Measurements from ENCODE around the gene MCC. TPM values are rescaled to one million over a fixed set of nuclear protein-coding genes. Genes with fewer than 3 reads are reported as not detected.
"Not testable (repeated sequence)": the region's sequence is repeated elsewhere in the genome, so short reads cannot be mapped to it uniquely, and the experiment has no call there.

Gene MCC
- total and polyA plus RNA-seq, 4 donors, result 1.6 to 38.6 (median 11.2) TPM

DNA sequence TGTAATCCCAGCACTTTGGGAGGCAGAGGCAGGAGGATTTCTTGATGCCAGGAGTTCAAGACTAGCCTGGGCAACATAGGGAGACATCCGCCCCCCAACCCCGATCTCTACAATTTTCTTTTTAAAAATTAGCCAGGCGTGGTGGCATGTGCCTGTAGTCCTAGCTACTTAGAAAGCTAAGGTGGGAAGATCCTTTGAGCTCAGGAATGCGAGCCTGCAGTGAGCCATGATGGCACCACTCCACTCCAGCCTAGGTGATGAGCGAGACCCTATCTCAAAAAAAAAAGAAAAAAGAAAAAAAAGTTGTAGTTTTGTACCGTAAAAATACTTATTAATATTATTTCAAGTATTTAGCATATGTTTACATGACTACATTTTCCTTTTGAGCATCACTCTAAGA lies 82.7 kb downstream of the MCC start:
- Histone ChIP-seq H3K4me3 (no peak overlapping the region), H3K9me3 (ENCODE audit: control insufficient read depth in 4 of 4, insufficient read depth in 3 of 4, low read length in 3 of 4) (no peaks in the 10 kb centered on the region), H3K27me3 (ENCODE audit: control insufficient read depth in 3 of 3, insufficient read depth in 3 of 3, low read length in 2 of 3) (peaks cover 0 to 3% (median 0%) of the 10 kb centered on the region in 3 donors), H3K9ac (ENCODE audit: insufficient read depth in 1 of 2, low read length in 2 of 2) (no peak overlapping the region), H3K27ac (ENCODE audit: low read depth in 1 of 2, low read length in 1 of 2) (no peak overlapping the region), H3K4me1 (ENCODE audit: control insufficient read depth in 5 of 5, insufficient read depth in 5 of 5, low read length in 5 of 5) (no peaks in the 10 kb centered on the region), H3K36me3 (ENCODE audit: control insufficient read depth in 4 of 4, insufficient read depth in 4 of 4, low read length in 4 of 4) (no peaks in the 10 kb centered on the region)
- DNase-seq (no peak), ATAC-seq (ENCODE audit: insufficient read depth, low FRiP score) (no peak)
- TF ChIP-seq, protein P1, sequence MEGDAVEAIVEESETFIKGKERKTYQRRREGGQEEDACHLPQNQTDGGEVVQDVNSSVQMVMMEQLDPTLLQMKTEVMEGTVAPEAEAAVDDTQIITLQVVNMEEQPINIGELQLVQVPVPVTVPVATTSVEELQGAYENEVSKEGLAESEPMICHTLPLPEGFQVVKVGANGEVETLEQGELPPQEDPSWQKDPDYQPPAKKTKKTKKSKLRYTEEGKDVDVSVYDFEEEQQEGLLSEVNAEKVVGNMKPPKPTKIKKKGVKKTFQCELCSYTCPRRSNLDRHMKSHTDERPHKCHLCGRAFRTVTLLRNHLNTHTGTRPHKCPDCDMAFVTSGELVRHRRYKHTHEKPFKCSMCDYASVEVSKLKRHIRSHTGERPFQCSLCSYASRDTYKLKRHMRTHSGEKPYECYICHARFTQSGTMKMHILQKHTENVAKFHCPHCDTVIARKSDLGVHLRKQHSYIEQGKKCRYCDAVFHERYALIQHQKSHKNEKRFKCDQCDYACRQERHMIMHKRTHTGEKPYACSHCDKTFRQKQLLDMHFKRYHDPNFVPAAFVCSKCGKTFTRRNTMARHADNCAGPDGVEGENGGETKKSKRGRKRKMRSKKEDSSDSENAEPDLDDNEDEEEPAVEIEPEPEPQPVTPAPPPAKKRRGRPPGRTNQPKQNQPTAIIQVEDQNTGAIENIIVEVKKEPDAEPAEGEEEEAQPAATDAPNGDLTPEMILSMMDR (IDR thresholded peaks at IDR 0.05; ENCODE audit: control extremely low read depth, extremely low read depth), result no peak
- WGBS, 2 donors, result 90 to 93% methylated on average over 6 of the region's 6 CpGs

DNA sequence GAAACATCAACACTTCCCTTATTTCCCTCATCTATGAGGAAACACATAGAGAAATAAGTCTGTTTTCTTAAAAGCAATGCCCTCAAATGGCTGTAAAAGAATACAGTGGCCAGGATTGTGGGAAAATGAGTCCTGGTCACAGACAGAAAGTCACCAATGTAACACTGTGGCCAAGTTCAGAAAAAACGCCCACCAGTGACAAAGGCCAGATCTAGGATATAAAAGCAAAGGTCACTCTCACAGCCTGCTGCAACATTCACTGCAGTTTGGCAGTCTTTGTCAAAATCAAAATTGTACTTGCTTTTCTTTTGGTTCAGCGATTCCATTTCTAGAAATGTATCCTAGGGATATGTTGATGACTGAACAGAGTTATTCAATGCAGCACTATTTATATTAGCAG lies 84.0 kb downstream of the MCC start:
- no peak for ATAC-seq (ENCODE audit: insufficient read depth, low FRiP score)
- Histone ChIP-seq H3K36me3 (ENCODE audit: control insufficient read depth in 4 of 4, insufficient read depth in 4 of 4, low read length in 4 of 4) (no peaks in the 10 kb centered on the region), H3K9ac (ENCODE audit: insufficient read depth in 1 of 2, low read length in 2 of 2) (no peak overlapping the region), H3K27me3 (ENCODE audit: control insufficient read depth in 3 of 3, insufficient read depth in 3 of 3, low read length in 2 of 3) (peaks cover 0 to 3% (median 0%) of the 10 kb centered on the region in 3 donors), H3K9me3 (ENCODE audit: control insufficient read depth in 4 of 4, insufficient read depth in 3 of 4, low read length in 3 of 4) (no peaks in the 10 kb centered on the region), H3K4me3 (no peak overlapping the region), H3K4me1 (ENCODE audit: control insufficient read depth in 5 of 5, insufficient read depth in 5 of 5, low read length in 5 of 5) (no peaks in the 10 kb centered on the region), H3K27ac (ENCODE audit: low read depth in 1 of 2, low read length in 1 of 2) (no peak overlapping the region)
- 85 to 86% methylated on average over 2 of the region's 2 CpGs for WGBS, 2 donors
- TF ChIP-seq, protein P1 (IDR thresholded peaks at IDR 0.05; ENCODE audit: control extremely low read depth, extremely low read depth), result no peak
- no peak for DNase-seq

DNA sequence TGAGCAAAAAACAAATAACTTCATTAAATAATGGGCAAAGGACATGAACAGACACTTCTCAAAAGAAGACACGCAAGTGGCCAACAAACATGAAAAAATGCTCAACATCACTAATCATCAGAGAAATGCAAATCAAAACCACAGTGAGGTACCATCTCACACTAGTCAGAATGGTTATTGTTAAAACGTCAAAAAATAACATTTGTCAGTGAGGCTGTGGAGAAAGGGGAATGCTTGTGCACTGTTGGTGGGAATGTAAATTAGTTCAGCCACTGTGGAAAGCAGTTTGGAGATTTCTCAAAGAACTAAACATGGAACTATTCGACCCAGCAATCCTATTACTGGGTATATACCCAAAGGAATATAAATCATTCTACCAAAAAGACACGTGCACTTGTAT lies 90.3 kb downstream of the MCC start:
- DNase-seq; H3K4me3 ChIP-seq; H3K27ac ChIP-seq (ENCODE audit: low read depth in 1 of 2, low read length in 1 of 2); H3K4me1 ChIP-seq (ENCODE audit: control insufficient read depth in 5 of 5, insufficient read depth in 5 of 5, low read length in 5 of 5); ATAC-seq (ENCODE audit: insufficient read depth, low FRiP score); H3K27me3 ChIP-seq (ENCODE audit: control insufficient read depth in 3 of 3, insufficient read depth in 3 of 3, low read length in 2 of 3); H3K36me3 ChIP-seq (ENCODE audit: control insufficient read depth in 4 of 4, insufficient read depth in 4 of 4, low read length in 4 of 4); H3K9ac ChIP-seq (ENCODE audit: insufficient read depth in 1 of 2, low read length in 2 of 2); H3K9me3 ChIP-seq (ENCODE audit: control insufficient read depth in 4 of 4, insufficient read depth in 3 of 4, low read length in 3 of 4): not testable (repeated sequence)
- whole genome bisulfite sequencing, 2 donors, result 79 to 80% methylated on average over 4 of the region's 4 CpGs

DNA sequence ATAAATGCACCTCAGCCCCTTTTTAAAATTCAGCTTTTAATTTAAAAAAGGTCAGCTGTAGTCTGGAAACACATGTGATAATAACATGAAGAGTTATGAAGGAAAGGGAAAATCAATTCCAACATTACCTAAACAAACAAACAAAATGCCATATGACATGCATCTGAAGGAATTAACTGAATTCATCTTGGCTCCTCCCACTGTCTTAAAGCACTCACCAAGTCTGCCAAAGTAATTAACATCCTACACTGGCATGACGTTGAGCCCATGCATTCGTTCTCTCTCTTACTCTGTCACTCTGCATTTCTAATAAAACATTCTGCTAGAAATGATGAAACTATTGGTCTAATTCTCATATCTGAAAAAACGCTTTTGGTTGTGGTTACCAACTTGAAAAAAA lies 91.2 kb downstream of the MCC start:
- H3K27me3 ChIP-seq (ENCODE audit: control insufficient read depth in 3 of 3, insufficient read depth in 3 of 3, low read length in 2 of 3), result no peaks in the 10 kb centered on the region
- no peaks in the 10 kb centered on the region for H3K9me3 ChIP-seq (ENCODE audit: control insufficient read depth in 4 of 4, insufficient read depth in 3 of 4, low read length in 3 of 4)
- WGBS, 2 donors, result 72 to 79% methylated on average over 3 of the region's 3 CpGs
- ATAC-seq (ENCODE audit: insufficient read depth, low FRiP score), result no peak
- TF ChIP-seq, protein P1 (IDR thresholded peaks at IDR 0.05; ENCODE audit: control extremely low read depth, extremely low read depth), result no peak
- DNase-seq, result no peak
- H3K36me3 ChIP-seq (ENCODE audit: control insufficient read depth in 4 of 4, insufficient read depth in 4 of 4, low read length in 4 of 4), result no peaks in the 10 kb centered on the region
- H3K27ac ChIP-seq (ENCODE audit: low read depth in 1 of 2, low read length in 1 of 2), result no peak overlapping the region
- H3K4me3 ChIP-seq, result no peak overlapping the region
- H3K4me1 ChIP-seq (ENCODE audit: control insufficient read depth in 5 of 5, insufficient read depth in 5 of 5, low read length in 5 of 5), result peaks cover 0 to 4% (median 0%) of the 10 kb centered on the region in 5 donors
- no peak overlapping the region for H3K9ac ChIP-seq (ENCODE audit: insufficient read depth in 1 of 2, low read length in 2 of 2)
